H1 (cell line): Measurements from ENCODE around the gene LRRC15. TPM values are rescaled to one million over a fixed set of nuclear protein-coding genes. Genes with fewer than 3 reads are reported as not detected.

Experiments
- CTCF ChIA-PET: fragments of 300-600 bp; sonication (Branson Sonifier 250); formaldehyde crosslinking; loops from one replicate; lab custom pipeline; 2021; ENCODE audit not compliant: partially characterized antibody; lab: Charles Lee
- POLR2A ChIA-PET: fragments of 300-600 bp; sonication (Branson Sonifier 250); formaldehyde crosslinking; loops from one replicate; lab custom pipeline; 2021; ENCODE audit warnings: inconsistent platforms; ENCODE audit not compliant: partially characterized antibody; lab: Charles Lee
- DNase-seq, 2 experiments: peaks; one replicate each; pipeline versions ENCODE4 v3.0.0 to v3.0.0-alpha.2; 2010 to 2022; ENCODE audit warnings: low spot score in 2 of 2, low read depth in 1 of 2, mixed read lengths in 1 of 2
- FAIRE-seq: peaks from 2 replicates; lab custom pipeline; 2011; peaks lifted over from hg19 to GRCh38; lab: Jason Lieb, UNC
- H2AFZ ChIP-seq: 2 replicates; pipeline ENCODE4 v1.8.1; 2012; ENCODE audit warnings: low read length, inconsistent platforms
- H2AK5ac ChIP-seq: 2 replicates; pipeline ENCODE4 v1.6.1; 2013; ENCODE audit warnings: low read depth, low read length
- H2BK120ac ChIP-seq: replicated peaks from 2 replicates; pipeline ENCODE3; 2013; ENCODE audit warnings: low read depth, low read length, inconsistent platforms
- H2BK12ac ChIP-seq: 2 replicates; pipeline ENCODE4 v1.6.1; 2013; ENCODE audit warnings: low read depth, low read length
- H2BK15ac ChIP-seq: 2 replicates; pipeline ENCODE4 v1.6.1; 2013; ENCODE audit warnings: low read length
- H2BK20ac ChIP-seq: 2 replicates; pipeline ENCODE4 v1.6.1; 2013; ENCODE audit warnings: low read length
- H2BK5ac ChIP-seq: 2 replicates; pipeline ENCODE4 v1.6.1; 2013; ENCODE audit warnings: low read depth, low read length
- H3K14ac ChIP-seq: 2 replicates; pipeline ENCODE4 v1.6.1; 2013; ENCODE audit warnings: inconsistent platforms; ENCODE audit not compliant: insufficient read length
- H3K18ac ChIP-seq: 2 replicates; pipeline ENCODE4 v1.6.1; 2013; ENCODE audit warnings: low read length; ENCODE audit errors: extremely low read depth
- H3K23ac ChIP-seq: 2 replicates; pipeline ENCODE4 v1.6.1; 2013; ENCODE audit warnings: inconsistent platforms; ENCODE audit not compliant: insufficient read length
- H3K23me2 ChIP-seq: 2 replicates; pipeline ENCODE4 v1.6.1; 2013; ENCODE audit warnings: low read depth, low read length
- H3K27ac ChIP-seq: 2 replicates; pipeline ENCODE4 v1.6.1; 2011; ENCODE audit warnings: low read depth, low read length, inconsistent platforms
- H3K27me3 ChIP-seq, 4 experiments: replicated peaks in 1 of 4; 1 replicate in 1 of 4; 2 replicates in 3 of 4; pipeline versions ENCODE4 v1.6.1 to v1.8.1; 2011 to 2013; ENCODE audit warnings: low read length in 3 of 4, mild to moderate bottlenecking in 3 of 4, inconsistent platforms in 2 of 4, mixed read lengths in 2 of 4, moderate library complexity in 1 of 4; ENCODE audit not compliant: control insufficient read depth in 3 of 4, insufficient read depth in 3 of 4; ENCODE audit errors: extremely low read depth in 1 of 4
- H3K36me3 ChIP-seq, 4 experiments: 2 replicates each; pipeline versions ENCODE4 v1.6.1 to v1.8.1; 2011 to 2013; ENCODE audit warnings: mild to moderate bottlenecking in 4 of 4, low read length in 3 of 4, moderate library complexity in 2 of 4, control low read depth in 1 of 4, inconsistent platforms in 1 of 4; ENCODE audit not compliant: insufficient read depth in 4 of 4, control insufficient read depth in 2 of 4
- H3K4ac ChIP-seq: replicated peaks from 2 replicates; pipeline ENCODE3; 2013; ENCODE audit warnings: low read length, low read depth, mixed read lengths, inconsistent platforms; ENCODE audit not compliant: insufficient read length
- H3K4me1 ChIP-seq, 4 experiments: replicated peaks in 1 of 4; 1 replicate in 1 of 4; 2 replicates in 3 of 4; pipeline versions ENCODE4 v1.6.1 to v1.8.1; 2011 to 2013; ENCODE audit warnings: low read length in 3 of 4, inconsistent platforms in 2 of 4, mixed read lengths in 1 of 4; ENCODE audit not compliant: insufficient read depth in 4 of 4, control insufficient read depth in 3 of 4
- H3K4me2 ChIP-seq, 2 experiments: 2 replicates each; pipeline versions ENCODE4 v1.6.1 to v1.8.1; 2011 to 2013; ENCODE audit warnings: low read depth in 2 of 2, low read length in 2 of 2, control low read depth in 1 of 2, inconsistent platforms in 1 of 2, mild to moderate bottlenecking in 1 of 2; ENCODE audit not compliant: insufficient read depth in 1 of 2
- H3K4me3 ChIP-seq, 4 experiments: fragments of 200-600, 300-600 bp in 1 of 4; sonication (generic), shearing (Covaris generic), sonication (Bioruptor Twin) in 1 of 4; 2 replicates each; pipeline versions ENCODE4 v1.5.1 to v1.8.1; 2011 to 2016; ENCODE audit warnings: low read length in 4 of 4, low read depth in 3 of 4, control low read depth in 2 of 4, inconsistent platforms in 2 of 4, mild to moderate bottlenecking in 2 of 4, mixed read lengths in 1 of 4, moderate library complexity in 1 of 4; ENCODE audit not compliant: insufficient read depth in 2 of 4; ENCODE audit errors: extremely low read depth in 1 of 4
- H3K56ac ChIP-seq: replicated peaks from 2 replicates; pipeline ENCODE3; 2013; ENCODE audit warnings: low read depth, mild to moderate bottlenecking, mixed read lengths, low read length, inconsistent platforms; ENCODE audit not compliant: insufficient read length
- H3K79me1 ChIP-seq: 2 replicates; pipeline ENCODE4 v1.6.1; 2013; ENCODE audit warnings: low read depth, low read length, control low read depth
- H3K79me2 ChIP-seq, 2 experiments: 2 replicates each; pipeline versions ENCODE4 v1.6.1 to v1.8.1; 2012 to 2013; ENCODE audit warnings: low read length in 2 of 2, mild to moderate bottlenecking in 2 of 2, inconsistent platforms in 1 of 2; ENCODE audit not compliant: insufficient read depth in 2 of 2, control insufficient read depth in 1 of 2
- H3K9ac ChIP-seq, 4 experiments: replicated peaks in 1 of 4; 1 replicate in 1 of 4; 2 replicates in 3 of 4; pipeline versions ENCODE4 v1.6.1 to v1.8.1; 2011 to 2013; ENCODE audit warnings: low read depth in 3 of 4, low read length in 3 of 4, control low read depth in 2 of 4, mild to moderate bottlenecking in 2 of 4, moderate library complexity in 2 of 4, inconsistent platforms in 1 of 4; ENCODE audit errors: extremely low read depth in 1 of 4
- H3K9me3 ChIP-seq, 2 experiments: 2 replicates each; pipeline versions ENCODE4 v1.6.1 to v1.8.1; 2012 to 2013; ENCODE audit warnings: mild to moderate bottlenecking in 2 of 2, moderate library complexity in 2 of 2, control low read depth in 1 of 2, inconsistent platforms in 1 of 2, low read depth in 1 of 2, low read length in 1 of 2, mixed read lengths in 1 of 2; ENCODE audit not compliant: insufficient read depth in 2 of 2
- H4K20me1 ChIP-seq, 2 experiments: replicated peaks in 1 of 2; 2 replicates each; pipeline versions ENCODE3 to v1.8.1; 2011 to 2013; ENCODE audit warnings: inconsistent platforms in 2 of 2, low read length in 2 of 2, mild to moderate bottlenecking in 1 of 2; ENCODE audit not compliant: insufficient read depth in 2 of 2, control insufficient read depth in 1 of 2
- H4K5ac ChIP-seq: 2 replicates; pipeline ENCODE4 v1.6.1; 2013; ENCODE audit warnings: low read length, low read depth, mixed read lengths, inconsistent platforms; ENCODE audit not compliant: insufficient read length
- H4K8ac ChIP-seq: 2 replicates; pipeline ENCODE4 v1.8.0; 2013; ENCODE audit warnings: mild to moderate bottlenecking, moderate library complexity, low read length, inconsistent platforms; ENCODE audit not compliant: insufficient read depth; ENCODE audit errors: extremely low read depth
- H4K91ac ChIP-seq: replicated peaks from 2 replicates; pipeline ENCODE3; 2013; ENCODE audit warnings: low read length, mixed read lengths, inconsistent platforms; ENCODE audit not compliant: insufficient read length
- TBP ChIP-seq: IDR thresholded peaks from 2 replicates; pipeline ENCODE4 v1.6.1; 2011; ENCODE audit warnings: low read depth, low read length, improper control_type of control experiment
- WGBS, 2 experiments: shearing (Covaris generic) in 1 of 2; methylation state at CpG; one replicate each; pipeline versions ENCODE4 v1.1.6 to v1.1.7; 2013 to 2015; ENCODE audit warnings: low lambda C conversion rate in 2 of 2, mixed read lengths in 2 of 2, inconsistent platforms in 1 of 2, low coverage in 1 of 2, missing lambda C conversion rate in 1 of 2; ENCODE audit not compliant: insufficient replicate concordance in 2 of 2, insufficient coverage in 1 of 2, insufficient read length in 1 of 2; ENCODE audit errors: extremely low coverage in 1 of 2, missing lambda C conversion rate in 1 of 2; 5-methylcytosine and 5-hydroxymethylcytosine counted together
- polyA plus RNA-seq, 7 experiments: library from polyadenylated mRNA; depleted of rRNA in 3 of 7; stranded (reverse) in 5 of 7; unstranded in 2 of 7; fragments of >200 nt in 5 of 7; fragments of 200-250 nt in 2 of 7; gene quantifications; 1 replicate in 5 of 7; 2 replicates in 1 of 7; 4 replicates in 1 of 7; pipeline versions ENCODE4 v1.2.1 to v1.2.3, GENCODE V29; 2011 to 2013; ENCODE audit warnings: missing spikeins in 2 of 7, mixed read lengths in 2 of 7
- total RNA-seq: library from RNA; stranded (reverse); fragmentation: NEBNext Ultra II Directional; extraction: Animal tissue kit (Norgen Biotek cat#: 25700); gene quantifications from 2 replicates; pipeline ENCODE4 v1.2.1, GENCODE V29; 2021

The LRRC15 gene
- total and polyA plus RNA-seq, 2 of the 8 experiments (the other 6 are each of a cell fraction or from before 2014, with no cell fraction given) = 0.15 to 0.37 TPM

DNA sequence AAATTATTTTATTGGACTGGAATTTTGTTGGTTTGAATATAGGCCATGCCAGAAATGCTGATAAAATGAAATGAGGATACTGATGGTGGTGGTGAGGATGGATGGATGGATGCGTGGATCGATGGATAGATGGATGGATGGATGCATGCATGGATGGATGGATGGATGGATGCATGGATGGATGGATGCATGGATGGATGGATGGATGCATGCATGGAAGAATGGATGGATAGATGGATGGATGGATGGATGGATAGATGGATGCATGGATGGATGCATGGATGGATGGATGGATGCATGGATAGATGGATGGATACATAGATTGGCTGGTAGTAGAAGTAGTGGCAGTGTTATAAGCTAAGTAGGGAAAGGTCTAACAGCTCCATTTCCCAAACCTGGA lies 58.5 kb downstream of the LRRC15 start:
- Histone ChIP-seq H3K36me3 (no peaks in the 10 kb centered on the region), H3K27me3 (peaks cover 0 to 13% (median 5%) of the 10 kb centered on the region in 4 experiments; a peak in 2 of 7 replicates), H3K9ac (no peak overlapping the region), H3K79me1 (no peaks in the 10 kb centered on the region), H2BK20ac (no peak overlapping the region), H3K56ac (no peak overlapping the region), H3K4me3 (no peak overlapping the region), H3K4me1 (peaks cover 13 to 28% (median 21%) of the 10 kb centered on the region in 4 experiments), H3K23ac (no peak overlapping the region), H4K20me1 (no peaks in the 10 kb centered on the region), H2AFZ (no peak overlapping the region), H3K27ac (no peak overlapping the region), H3K4ac (no peak overlapping the region), H3K4me2 (no peak overlapping the region), H4K8ac (no peak overlapping the region), H3K9me3 (no peaks in the 10 kb centered on the region), H3K18ac (no peak overlapping the region), H3K14ac (no peak overlapping the region), H2BK120ac (no peak overlapping the region), H4K91ac (no peak overlapping the region), H2BK15ac (no peak overlapping the region), H3K23me2 (peaks cover 5% of the 10 kb centered on the region), H2BK12ac (no peak overlapping the region), H3K79me2 (no peaks in the 10 kb centered on the region), H4K5ac (no peak overlapping the region), H2BK5ac (peak overlapping the region; percentile 3; the same call in 1 of the 2 replicates), H2AK5ac (peak overlapping the region; percentile 57; the same call in 1 of the 2 replicates)
- POLR2A ChIA-PET = interaction anchor here (4.8 kb wide), 1 partner anchor 13 kb away, joined by 28 read pairs; no protein-coding TSS in a partner anchor
- DNase-seq (no peak), FAIRE-seq (no peak)
- CTCF ChIA-PET = interaction anchor here (0.7 to 1.2 kb wide), 5 partner anchors 10 to 181 kb away, joined by 3 to 4 read pairs (median 3); no protein-coding TSS in a partner anchor
- 98% methylated on average over 2 of the region's 2 CpGs; no CpG with 5 or more reads in 1 of the 2 experiments for WGBS, 2 experiments
- TF ChIP-seq TBP = no peak
